ENCODE results near the gene WDFY2.

Gene WDFY2

DNA sequence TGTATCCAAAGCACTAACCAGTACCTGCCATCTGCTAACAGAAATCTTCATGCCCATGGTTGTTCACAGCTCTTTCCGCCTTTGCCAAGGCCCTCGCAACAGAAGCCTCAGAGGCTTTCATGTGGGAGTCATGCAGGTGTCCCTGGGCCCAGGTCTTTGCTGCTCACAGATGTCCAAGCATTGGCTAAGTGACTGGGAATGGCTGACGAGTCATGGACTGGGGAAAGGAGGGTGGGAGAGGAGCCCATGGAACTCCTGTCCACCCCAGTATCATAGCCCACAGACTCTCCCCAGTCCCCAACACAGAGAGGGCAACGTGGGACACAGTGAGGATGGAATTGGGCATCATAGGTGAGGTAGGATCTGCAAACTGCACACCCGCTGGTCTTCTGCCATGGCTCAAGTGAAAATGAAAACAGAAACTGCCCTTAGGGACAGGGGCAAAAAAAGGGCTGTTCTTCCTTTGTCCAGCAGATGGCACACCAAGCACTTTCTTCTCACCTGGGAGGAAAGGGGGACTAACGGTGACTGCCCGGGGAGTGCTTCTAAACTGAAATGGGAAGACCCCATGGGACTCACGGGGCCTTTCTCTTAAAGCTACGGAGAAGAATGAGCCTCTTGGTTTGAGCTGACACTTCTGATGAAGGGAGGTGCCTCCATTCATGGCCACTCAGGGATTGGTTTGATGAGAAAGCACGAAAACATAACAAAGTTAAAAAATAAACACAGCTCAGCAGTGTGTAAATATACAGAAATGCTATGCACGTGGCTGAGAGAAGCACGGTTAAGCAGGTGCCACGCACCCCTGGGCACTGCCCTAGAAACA lies 230.8 kb downstream of the WDFY2 start:
- peak overlapping the region; percentile 26; the same call in 1 of the 2 replicates for H3K27ac ChIP-seq
- peak; percentile 87 for TF ChIP-seq CTCF (conservative IDR thresholded peaks at IDR 0.05)

DNA sequence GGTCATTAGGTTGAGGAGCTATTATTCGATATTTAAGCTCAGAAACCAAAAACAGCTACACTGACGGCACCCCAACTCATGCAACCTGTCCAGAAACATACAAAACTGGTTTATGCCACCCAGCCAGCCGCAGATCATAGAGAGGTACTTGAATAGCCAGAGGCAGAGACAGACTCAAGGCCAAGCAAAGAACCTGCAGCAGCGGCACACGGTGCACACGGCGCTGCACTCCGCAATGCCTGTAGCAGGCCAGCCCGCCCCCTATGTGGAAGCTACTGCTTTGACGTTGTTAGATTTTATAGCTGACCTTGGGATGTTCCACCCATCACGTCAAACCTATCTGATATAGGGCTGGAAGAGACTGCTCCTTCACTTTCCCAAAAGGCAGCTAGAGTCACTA lies 231.6 kb downstream of the WDFY2 start:
- H3K27ac ChIP-seq, result peak overlapping the region; percentile 26; the same call in 1 of the 2 replicates
- no peak for TF ChIP-seq CTCF (conservative IDR thresholded peaks at IDR 0.05)

DNA sequence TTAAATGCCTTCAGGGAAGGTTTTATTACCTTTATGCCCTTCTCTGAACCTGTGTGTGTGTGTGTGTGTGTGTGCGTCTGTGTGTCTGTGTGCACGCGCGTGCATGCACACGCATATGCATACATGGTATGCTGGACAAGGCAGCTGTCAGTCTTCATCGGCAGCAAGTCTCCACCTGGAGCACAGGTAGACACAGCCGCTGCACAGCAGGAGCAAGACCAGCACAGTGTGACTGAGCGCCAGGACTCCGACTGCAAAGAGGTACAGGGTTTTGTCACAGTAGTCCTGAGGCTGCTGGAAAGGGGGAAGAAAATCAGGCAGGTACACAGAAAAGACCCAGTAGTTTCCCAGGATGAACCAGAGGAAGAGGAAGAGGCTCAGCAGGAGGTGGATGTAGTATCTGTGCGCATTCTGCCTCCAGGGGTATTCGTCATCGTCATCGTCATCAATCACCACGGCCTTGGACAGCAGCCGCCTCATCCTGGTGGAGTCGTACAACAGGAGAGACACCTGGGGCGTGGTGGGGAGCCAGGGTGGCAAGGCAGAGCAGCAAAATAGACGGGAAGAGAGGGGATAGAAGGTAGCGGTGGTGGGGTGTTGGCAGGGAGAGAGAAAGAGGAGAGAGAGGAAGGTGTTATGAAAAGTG lies 232.5 kb downstream of the WDFY2 start:
- TF ChIP-seq CTCF (conservative IDR thresholded peaks at IDR 0.05), result no peak
- no peak overlapping the region for H3K27ac ChIP-seq

All from VCaP (cell line).